ENCODE data around the gene ZNRF3.
A peak's percentile ranks its signal among the peaks of the same experiment; 100 is the strongest.

ZNRF3 gene

GRCh38 chr22:28900379-28900925 lies 17.1 kb downstream of the ZNRF3 start:
- H3K4me3 ChIP-seq = no peak overlapping the region
- no peak for TF ChIP-seq CTCF (IDR thresholded peaks at IDR 0.05)
- H3K27ac ChIP-seq = no peak overlapping the region
- DNase-seq (ENCODE audit: low spot score) = no peak

- TF ChIP-seq CTCF (IDR thresholded peaks at IDR 0.05) = no peak
- Histone ChIP-seq H3K27ac (peak overlapping the region in 1 of 2 donors; percentile 78), H3K4me3 (no peak overlapping the region)
- no peak for DNase-seq (ENCODE audit: low spot score)
Observed at GRCh38 chr22:28902490-28902889, 19.1 kb downstream of the ZNRF3 start.

DNA sequence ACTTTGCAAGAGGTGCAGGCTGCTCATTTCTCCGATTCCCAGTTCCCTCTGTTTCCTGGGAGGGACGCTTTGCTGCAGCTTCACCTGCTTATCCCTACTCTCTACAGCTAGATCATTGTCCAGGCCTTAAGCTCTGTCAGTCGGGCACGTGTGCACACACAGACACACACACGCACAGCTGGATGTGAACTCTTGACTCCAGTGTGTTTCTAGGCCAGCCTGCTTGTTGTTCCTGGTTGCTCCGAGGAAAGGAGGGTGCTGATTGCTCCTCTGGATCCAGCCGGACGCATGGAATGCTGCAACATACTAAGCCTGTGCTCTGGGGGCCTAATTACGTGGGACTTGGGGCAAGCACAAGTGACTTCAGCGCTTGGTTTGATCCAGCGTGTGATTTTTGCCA lies 19.7 kb downstream of the ZNRF3 start:
- no peak for DNase-seq (ENCODE audit: low spot score)
- no peak for TF ChIP-seq CTCF (IDR thresholded peaks at IDR 0.05)
- peak overlapping the region; percentile 40 to 78 for H3K27ac ChIP-seq
- no peak overlapping the region for H3K4me3 ChIP-seq

DNA sequence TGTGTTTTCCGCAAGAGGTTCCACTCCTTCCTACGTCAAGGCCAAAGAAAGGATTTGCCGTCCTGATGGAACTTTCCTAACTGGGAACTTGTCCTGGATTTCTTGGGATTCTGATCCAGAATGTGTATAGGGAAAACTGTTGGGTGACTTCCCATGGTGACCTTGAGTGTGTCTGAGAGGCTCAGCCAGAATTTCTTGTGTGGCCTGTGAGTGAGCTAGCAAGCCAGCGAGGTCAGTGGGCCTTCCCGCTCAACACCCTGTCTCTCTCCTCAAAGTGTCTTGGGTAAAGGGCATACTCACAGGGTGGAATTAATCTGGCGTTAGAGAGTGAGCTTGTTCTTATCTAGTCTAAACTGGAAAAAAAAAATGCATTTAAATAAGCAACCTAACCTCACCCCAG lies 20.4 kb downstream of the ZNRF3 start:
- DNase-seq (ENCODE audit: low spot score) = no peak
- H3K4me3 ChIP-seq = no peak overlapping the region

DNA sequence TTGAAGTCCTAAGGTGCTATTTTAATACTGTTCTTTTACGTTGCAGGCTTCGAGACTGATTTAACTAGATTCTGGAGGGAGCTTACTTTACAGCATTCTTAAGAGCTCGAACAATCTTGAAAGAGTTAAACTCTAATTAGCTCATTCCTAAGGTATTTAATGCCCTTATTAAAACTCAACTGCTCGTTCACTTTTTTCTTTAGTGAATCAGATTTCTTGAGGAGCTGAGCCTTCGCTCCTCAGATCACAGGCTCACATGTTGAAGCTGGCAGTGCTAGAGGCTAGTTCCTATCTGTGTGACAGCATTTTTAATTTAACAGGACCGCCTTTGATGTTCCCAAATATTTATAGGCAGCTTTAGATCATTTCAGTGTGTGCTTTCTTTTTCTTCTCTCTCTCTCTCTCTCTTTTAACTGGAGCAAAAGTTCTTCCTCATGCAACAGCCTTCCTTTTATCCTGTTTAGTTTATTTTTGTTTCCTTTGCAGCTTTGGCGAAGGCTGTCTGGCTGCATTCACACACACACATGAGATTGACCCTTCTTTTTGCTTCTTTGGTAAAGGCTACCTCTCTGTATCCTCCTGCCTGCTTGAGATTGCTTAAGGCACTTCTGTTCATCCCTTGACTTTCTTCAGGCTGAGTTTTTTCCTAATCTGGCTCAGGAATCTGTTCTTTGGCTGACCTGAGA lies 21.0 kb downstream of the ZNRF3 start:
- no peak for TF ChIP-seq CTCF (IDR thresholded peaks at IDR 0.05)
- no peak for DNase-seq (ENCODE audit: low spot score)
- peak overlapping the region; percentile 40 to 78 for H3K27ac ChIP-seq
- no peak overlapping the region for H3K4me3 ChIP-seq

More for the DNA sequence above, 20.4 kb downstream of the ZNRF3 start:
- peak overlapping the region; percentile 40 to 78 for H3K27ac ChIP-seq
- no peak for TF ChIP-seq CTCF (IDR thresholded peaks at IDR 0.05)

DNA sequence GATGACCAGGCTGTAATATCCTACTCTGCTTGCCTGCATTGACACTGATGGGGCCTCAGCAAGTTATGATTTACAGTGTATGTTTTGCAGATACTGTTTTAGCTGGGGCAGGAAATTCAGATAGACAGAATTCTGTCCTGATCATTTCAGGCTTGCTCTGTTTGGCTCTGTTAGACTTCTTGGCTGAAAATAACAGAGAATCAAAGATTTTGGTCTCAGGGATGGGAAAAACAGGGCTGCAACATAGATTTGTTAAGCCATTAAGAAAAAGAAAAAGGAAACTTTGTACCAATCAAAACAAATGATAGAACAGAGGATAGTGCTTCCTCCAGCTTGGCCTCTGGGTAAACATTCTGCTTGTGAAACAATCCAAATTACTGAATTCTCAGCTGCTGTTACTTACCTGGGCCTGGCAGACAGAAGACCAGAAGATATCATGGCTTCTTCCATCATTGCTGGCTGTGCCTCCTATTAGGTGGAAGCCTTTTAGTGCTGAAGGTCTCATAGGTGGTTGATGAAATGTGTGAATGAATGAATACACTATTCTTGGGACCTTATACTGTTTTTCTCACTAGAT lies 22.0 kb downstream of the ZNRF3 start:
- Histone ChIP-seq H3K27ac (peak overlapping the region in 1 of 2 donors; percentile 40), H3K4me3 (no peak overlapping the region)
- no peak for TF ChIP-seq CTCF (IDR thresholded peaks at IDR 0.05)
- DNase-seq (ENCODE audit: low spot score) = no peak

DNA sequence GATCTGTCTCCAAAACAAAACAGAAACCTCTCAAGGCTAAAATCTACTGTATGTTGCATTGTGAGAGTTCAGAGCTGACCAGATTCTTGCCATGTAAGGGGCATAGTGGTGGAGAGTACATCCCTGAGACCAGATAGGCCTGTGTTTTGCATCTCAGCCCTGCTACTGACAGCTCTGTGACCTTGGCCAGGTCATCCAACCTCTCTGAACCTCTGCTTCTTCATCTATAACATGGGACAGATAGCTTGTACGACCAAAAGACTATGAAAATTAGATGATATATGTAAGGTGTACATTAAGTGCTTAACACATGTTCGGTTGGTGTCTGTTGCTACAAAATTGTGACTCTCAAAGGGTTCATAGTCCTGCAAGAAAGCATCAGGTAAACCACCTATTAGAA lies 22.9 kb downstream of the ZNRF3 start:
- no peak for TF ChIP-seq CTCF (IDR thresholded peaks at IDR 0.05)
- H3K27ac ChIP-seq = no peak overlapping the region
- no peak for DNase-seq (ENCODE audit: low spot score)
- H3K4me3 ChIP-seq = no peak overlapping the region
